NCI-H1694 (cell line): ENCODE data around the gene LHFPL3.

Experiments used
- DNase-seq: peaks from one replicate; lab custom pipeline; 2025; lab: John Stamatoyannopoulos, UW

The LHFPL3 gene

GRCh38 chr7:104371216-104371979 lies 43.0 kb downstream of the LHFPL3 start:
- no peak for DNase-seq

- DNase-seq, result no peak
Measured at GRCh38 chr7:104371980-104372357, 43.6 kb downstream of the LHFPL3 start.

GRCh38 chr7:104382616-104383015 lies 54.2 kb downstream of the LHFPL3 start:
- DNase-seq, result no peak

GRCh38 chr7:104386943-104387342 lies 58.5 kb downstream of the LHFPL3 start:
- no peak for DNase-seq

GRCh38 chr7:104388222-104388621 lies 59.8 kb downstream of the LHFPL3 start:
- no peak for DNase-seq

GRCh38 chr7:104395162-104395561 lies 66.8 kb downstream of the LHFPL3 start:
- DNase-seq, result no peak

GRCh38 chr7:104397442-104397841 lies 69.0 kb downstream of the LHFPL3 start:
- DNase-seq, result no peak

DNA sequence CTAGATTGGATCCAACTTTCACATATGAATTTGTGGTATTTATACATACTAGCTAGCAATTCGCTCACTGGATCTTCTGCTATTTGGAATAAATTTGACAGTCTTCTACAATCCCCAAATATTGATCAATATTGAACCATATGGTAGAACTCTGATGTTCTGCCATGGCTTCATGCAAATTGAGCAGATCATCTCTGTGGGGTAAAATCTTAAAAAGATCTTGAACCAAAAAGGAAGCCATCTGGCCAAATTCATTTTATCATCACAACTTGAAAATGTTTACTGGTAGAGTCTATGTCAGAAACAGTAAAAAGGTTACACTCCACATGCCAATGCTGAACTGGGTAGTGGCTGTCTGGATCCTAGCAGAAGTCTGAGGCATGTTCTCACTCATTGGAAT lies 80.0 kb downstream of the LHFPL3 start:
- no peak for DNase-seq

DNA sequence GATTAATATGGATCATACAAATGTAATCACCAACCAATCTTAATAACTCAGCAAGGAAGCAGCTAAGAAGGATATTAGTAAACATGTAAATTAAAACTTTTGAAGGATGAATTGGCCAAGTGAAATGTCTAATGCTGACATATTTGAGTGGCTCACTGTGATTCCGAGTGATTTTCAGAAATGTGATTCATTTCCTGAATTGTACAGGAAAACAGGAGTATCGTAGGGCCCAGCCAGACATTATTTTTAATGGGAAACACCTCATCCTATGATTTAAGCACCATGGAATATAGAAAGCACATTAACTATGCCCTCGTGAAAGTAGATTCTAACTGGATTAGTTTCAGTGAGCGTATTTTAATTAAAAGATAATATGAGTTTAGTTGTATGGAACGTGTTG lies 82.3 kb downstream of the LHFPL3 start:
- DNase-seq, result no peak

- DNase-seq, result no peak
Measured at GRCh38 chr7:104412911-104413310, 84.5 kb downstream of the LHFPL3 start.

- DNase-seq, result no peak
Measured at GRCh38 chr7:104414216-104414615, 85.8 kb downstream of the LHFPL3 start.

DNA sequence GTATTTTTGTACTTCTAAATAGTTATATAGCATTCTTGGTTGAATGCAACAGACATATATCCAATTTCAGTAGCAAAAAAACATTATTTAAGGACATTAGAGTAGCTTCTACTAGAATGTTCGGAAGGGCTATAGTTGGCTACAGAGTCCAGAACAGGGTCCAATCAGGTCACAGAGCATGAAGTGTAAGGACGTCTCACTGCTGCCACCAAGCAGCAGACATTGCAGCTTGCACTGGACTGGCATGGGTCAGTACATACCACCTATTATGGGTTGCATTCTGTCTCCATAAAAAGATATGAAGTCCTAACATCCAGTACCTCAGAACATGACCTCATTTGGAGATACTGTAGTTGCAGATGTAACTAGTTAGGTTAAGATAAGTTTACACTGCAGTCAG lies 87.3 kb downstream of the LHFPL3 start:
- DNase-seq, result no peak

DNA sequence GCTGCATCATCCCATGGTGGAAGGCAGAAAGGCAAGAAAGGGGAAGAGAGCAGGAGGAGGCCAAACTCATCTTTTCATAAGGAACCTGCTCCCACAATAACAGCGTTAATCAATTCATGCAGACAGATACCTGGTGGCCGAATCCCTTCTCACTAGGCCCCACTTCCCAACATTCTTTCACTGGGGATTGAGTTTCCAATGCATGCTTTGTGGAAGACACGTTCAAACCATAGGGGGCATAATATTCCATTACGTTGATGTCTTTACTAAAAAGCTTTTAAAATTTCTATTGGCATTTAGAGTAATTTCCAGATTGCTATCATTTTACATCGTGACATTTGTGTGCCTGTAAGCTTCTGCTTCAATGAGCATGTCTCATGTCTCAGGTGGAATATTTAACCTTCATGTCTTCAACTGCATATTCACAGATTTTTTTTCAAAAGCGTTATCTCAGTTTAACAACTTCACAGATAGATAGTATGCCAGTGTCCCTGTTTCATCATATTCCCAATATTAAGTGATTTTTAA lies 88.5 kb downstream of the LHFPL3 start:
- no peak for DNase-seq

GRCh38 chr7:104431930-104432329 lies 103.5 kb downstream of the LHFPL3 start:
- no peak for DNase-seq

- DNase-seq, result no peak
Measured at GRCh38 chr7:104434129-104434528, 105.7 kb downstream of the LHFPL3 start.

DNA sequence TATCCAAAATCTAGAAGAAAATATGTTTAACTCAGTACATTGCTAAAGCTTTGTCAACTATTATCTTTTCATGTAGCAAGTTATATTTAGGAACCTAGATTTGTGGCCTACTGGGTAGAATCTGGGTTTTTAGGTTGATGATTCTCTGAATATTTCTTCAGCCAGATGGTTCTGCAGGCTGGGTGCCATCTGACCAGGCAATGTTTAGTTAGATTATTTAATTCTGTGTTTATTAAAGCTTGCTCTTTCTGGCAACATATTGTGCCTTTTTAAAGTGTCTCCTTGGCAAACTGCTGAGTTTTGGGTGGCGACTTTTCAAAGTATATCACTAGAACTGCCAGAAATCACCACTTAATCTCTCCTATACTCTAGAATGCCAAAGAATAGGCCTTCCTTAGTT lies 114.1 kb downstream of the LHFPL3 start:
- peak; percentile 46 for DNase-seq

- no peak for DNase-seq
Measured at GRCh38 chr7:104444017-104444416, 115.6 kb downstream of the LHFPL3 start.

DNA sequence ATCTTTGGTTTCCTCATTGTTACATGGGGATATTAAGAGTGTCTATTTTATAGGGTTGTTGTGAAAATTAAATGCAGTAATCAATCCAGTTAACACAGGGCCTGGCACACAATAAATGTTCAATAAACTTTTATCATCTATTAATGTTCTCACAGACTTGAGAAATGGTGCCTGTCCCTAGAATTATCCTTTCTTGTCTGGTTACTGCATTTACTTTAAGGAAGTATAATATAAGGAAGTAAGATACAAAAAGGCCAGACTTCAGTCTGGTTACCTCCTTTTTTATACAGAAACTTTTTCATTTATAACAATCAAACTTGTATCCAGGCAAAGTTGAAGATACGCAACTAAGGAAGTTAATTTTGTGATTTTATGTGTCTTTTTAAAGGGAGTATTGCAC lies 117.0 kb downstream of the LHFPL3 start:
- no peak for DNase-seq

GRCh38 chr7:104450861-104451260 lies 122.5 kb downstream of the LHFPL3 start:
- DNase-seq, result no peak

DNA sequence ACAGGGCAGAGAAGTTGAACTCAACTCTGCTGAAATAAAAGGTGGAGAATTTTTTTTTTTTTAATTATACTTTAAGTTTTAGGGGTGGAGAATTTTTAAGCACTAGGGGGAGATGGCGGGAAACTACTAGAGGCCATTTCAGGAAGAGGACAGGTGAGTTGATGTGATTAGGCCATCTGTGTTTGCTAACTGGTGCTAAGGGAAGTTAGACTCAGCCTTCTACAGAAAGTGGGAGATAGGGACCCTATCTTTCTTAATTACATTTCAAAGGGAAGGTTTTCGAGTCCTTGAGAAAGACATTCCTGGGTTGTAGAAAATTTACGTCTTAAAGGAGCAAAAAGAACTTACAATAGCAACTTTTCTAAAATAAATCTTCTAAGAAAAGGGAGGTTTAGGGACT lies 124.8 kb downstream of the LHFPL3 start:
- DNase-seq, result no peak

DNA sequence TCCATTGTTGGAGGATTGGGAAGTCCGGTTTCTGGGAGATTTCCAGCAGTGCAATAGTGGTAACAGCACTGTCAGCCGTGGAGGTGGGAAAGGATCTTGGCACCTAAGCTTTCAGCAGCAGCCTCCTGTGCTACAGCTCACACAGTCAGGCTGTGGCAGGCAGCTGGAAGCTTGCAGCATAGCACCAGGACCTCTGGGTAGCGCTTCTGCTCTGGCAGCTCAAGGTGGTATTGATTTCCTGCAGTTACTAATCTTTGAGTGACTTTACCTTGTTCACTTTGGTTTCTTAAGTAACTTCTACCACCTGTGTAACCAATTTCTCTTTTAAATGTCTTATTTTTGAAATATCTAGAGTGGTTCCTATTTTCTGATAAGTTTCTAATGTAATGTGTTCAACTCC lies 130.5 kb downstream of the LHFPL3 start:
- no peak for DNase-seq

GRCh38 chr7:104469166-104469820 lies 140.9 kb downstream of the LHFPL3 start:
- no peak for DNase-seq

- DNase-seq, result no peak
Measured at GRCh38 chr7:104480529-104480928, 152.1 kb downstream of the LHFPL3 start.
